H7 (cell line): Measurements from ENCODE around the gene KLHDC10. TPM values are rescaled to one million over a fixed set of nuclear protein-coding genes. Genes with fewer than 3 reads are reported as not detected.
"Not testable (repeated sequence)": the region's sequence is repeated elsewhere in the genome, so short reads cannot be mapped to it uniquely, and the experiment has no call there.

Source experiments
- DNase-seq: peaks from one replicate; pipeline ENCODE4 v3.0.0; 2012
- H3K27me3 ChIP-seq: 2 replicates; pipeline ENCODE4 v1.6.0; 2011; ENCODE audit warnings: mild to moderate bottlenecking, low read length; ENCODE audit not compliant: control insufficient read depth, insufficient read depth
- H3K36me3 ChIP-seq: replicated peaks from 2 replicates; pipeline ENCODE4 v1.5.1; 2011; ENCODE audit warnings: low read length; ENCODE audit not compliant: control insufficient read depth, insufficient read depth
- H3K4me3 ChIP-seq: 2 replicates; pipeline ENCODE4 v1.5.1; 2011; ENCODE audit warnings: low read depth, mild to moderate bottlenecking, control low read depth, low read length, moderate library complexity; ENCODE audit not compliant: insufficient read depth
- total RNA-seq: library from RNA; depleted of rRNA; stranded (reverse); fragments of >200 nt; shearing (Covaris generic); gene quantifications from 2 replicates; pipeline ENCODE4 v1.2.3, GENCODE V29; 2014; rRNA removed

Gene KLHDC10
- 13.9 and 15.5 TPM in 2 replicates for total RNA-seq

GRCh38 chr7:130069978-130070860 lies at the start of gene KLHDC10:
TSS of gene KLHDC10 (plus strand) at chr7:130070534. CDS start at chr7:130070644, 110 bp downstream.
- no peaks in the 10 kb centered on the region for H3K27me3 ChIP-seq
- peak; percentile 96 for DNase-seq
- H3K4me3 ChIP-seq: peak within 1 kb of the TSS; percentile 64

GRCh38 chr7:130021105-130021834 lies 49.1 kb upstream of the KLHDC10 start:
- no peak for DNase-seq
- Histone ChIP-seq H3K27me3 (no peaks in the 10 kb centered on the region), H3K4me3 (no peak overlapping the region), H3K36me3 (peaks cover 30% of the 10 kb centered on the region)

More at GRCh38 chr7:130069978-130070860, at the start of gene KLHDC10:
- H3K36me3 ChIP-seq: no peaks in the 10 kb centered on the region

GRCh38 chr7:130022115-130022514 lies 48.2 kb upstream of the KLHDC10 start:
- Histone ChIP-seq H3K36me3 (peaks cover 31% of the 10 kb centered on the region), H3K27me3 (no peaks in the 10 kb centered on the region), H3K4me3 (no peak overlapping the region)
- no peak for DNase-seq

GRCh38 chr7:130022623-130023175 lies 47.6 kb upstream of the KLHDC10 start:
- DNase-seq: no peak
- peaks cover 33% of the 10 kb centered on the region for H3K36me3 ChIP-seq
- no peaks in the 10 kb centered on the region for H3K27me3 ChIP-seq
- no peak overlapping the region for H3K4me3 ChIP-seq

- DNase-seq: no peak
- Histone ChIP-seq H3K36me3 (peaks cover 32% of the 10 kb centered on the region), H3K27me3 (no peaks in the 10 kb centered on the region), H3K4me3 (no peak overlapping the region)
These were observed 45.9 kb upstream of the KLHDC10 start for GRCh38 chr7:130024390-130024789.

GRCh38 chr7:130032698-130033097 lies 37.6 kb upstream of the KLHDC10 start:
- Histone ChIP-seq H3K27me3 (no peaks in the 10 kb centered on the region), H3K4me3 (no peak overlapping the region), H3K36me3 (peaks cover 6% of the 10 kb centered on the region)
- DNase-seq: no peak

GRCh38 chr7:130037703-130038102 lies 32.6 kb upstream of the KLHDC10 start:
- Histone ChIP-seq H3K27me3 (no peaks in the 10 kb centered on the region), H3K4me3 (no peak overlapping the region), H3K36me3 (peaks cover 11% of the 10 kb centered on the region)
- DNase-seq: no peak

GRCh38 chr7:130040576-130040975 lies 29.8 kb upstream of the KLHDC10 start:
- Histone ChIP-seq H3K36me3 (peaks cover 11% of the 10 kb centered on the region), H3K4me3 (no peak overlapping the region), H3K27me3 (no peaks in the 10 kb centered on the region)
- no peak for DNase-seq

GRCh38 chr7:130047831-130048230 lies 22.5 kb upstream of the KLHDC10 start:
- Histone ChIP-seq H3K36me3 (peaks cover 2% of the 10 kb centered on the region), H3K4me3 (no peak overlapping the region), H3K27me3 (no peaks in the 10 kb centered on the region)
- DNase-seq: no peak

- DNase-seq: no peak
- H3K4me3 ChIP-seq: no peak overlapping the region
- H3K36me3 ChIP-seq: peaks cover 2% of the 10 kb centered on the region; the same call in 1 of the 2 replicates
- H3K27me3 ChIP-seq: no peaks in the 10 kb centered on the region
These were observed 21.4 kb upstream of the KLHDC10 start for GRCh38 chr7:130048906-130049305.

- not testable (repeated sequence) for H3K4me3 ChIP-seq, H3K36me3 ChIP-seq, H3K27me3 ChIP-seq, DNase-seq
These were observed 18.1 kb upstream of the KLHDC10 start for GRCh38 chr7:130052250-130052649.

GRCh38 chr7:130055198-130055597 lies 15.1 kb upstream of the KLHDC10 start:
- H3K27me3 ChIP-seq, H3K36me3 ChIP-seq, DNase-seq, H3K4me3 ChIP-seq: not testable (repeated sequence)

GRCh38 chr7:130062246-130062645 lies 8.1 kb upstream of the KLHDC10 start:
- Histone ChIP-seq H3K27me3 (no peaks in the 10 kb centered on the region), H3K4me3 (no peak overlapping the region), H3K36me3 (no peaks in the 10 kb centered on the region)
- no peak for DNase-seq

GRCh38 chr7:130063036-130063435 lies 7.3 kb upstream of the KLHDC10 start:
- peak; percentile 53 for DNase-seq

GRCh38 chr7:130064580-130064926 lies 5.8 kb upstream of the KLHDC10 start:
- not testable (repeated sequence) for DNase-seq, H3K4me3 ChIP-seq, H3K36me3 ChIP-seq, H3K27me3 ChIP-seq

More at GRCh38 chr7:130063036-130063435, 7.3 kb upstream of the KLHDC10 start:
- Histone ChIP-seq H3K27me3 (no peaks in the 10 kb centered on the region), H3K36me3 (no peaks in the 10 kb centered on the region), H3K4me3 (no peak overlapping the region)
